ENCODE measurements around the gene AXIN1. TPM values are rescaled to one million over a fixed set of nuclear protein-coding genes. Genes with fewer than 3 reads are reported as not detected.

The AXIN1 gene, protein sequence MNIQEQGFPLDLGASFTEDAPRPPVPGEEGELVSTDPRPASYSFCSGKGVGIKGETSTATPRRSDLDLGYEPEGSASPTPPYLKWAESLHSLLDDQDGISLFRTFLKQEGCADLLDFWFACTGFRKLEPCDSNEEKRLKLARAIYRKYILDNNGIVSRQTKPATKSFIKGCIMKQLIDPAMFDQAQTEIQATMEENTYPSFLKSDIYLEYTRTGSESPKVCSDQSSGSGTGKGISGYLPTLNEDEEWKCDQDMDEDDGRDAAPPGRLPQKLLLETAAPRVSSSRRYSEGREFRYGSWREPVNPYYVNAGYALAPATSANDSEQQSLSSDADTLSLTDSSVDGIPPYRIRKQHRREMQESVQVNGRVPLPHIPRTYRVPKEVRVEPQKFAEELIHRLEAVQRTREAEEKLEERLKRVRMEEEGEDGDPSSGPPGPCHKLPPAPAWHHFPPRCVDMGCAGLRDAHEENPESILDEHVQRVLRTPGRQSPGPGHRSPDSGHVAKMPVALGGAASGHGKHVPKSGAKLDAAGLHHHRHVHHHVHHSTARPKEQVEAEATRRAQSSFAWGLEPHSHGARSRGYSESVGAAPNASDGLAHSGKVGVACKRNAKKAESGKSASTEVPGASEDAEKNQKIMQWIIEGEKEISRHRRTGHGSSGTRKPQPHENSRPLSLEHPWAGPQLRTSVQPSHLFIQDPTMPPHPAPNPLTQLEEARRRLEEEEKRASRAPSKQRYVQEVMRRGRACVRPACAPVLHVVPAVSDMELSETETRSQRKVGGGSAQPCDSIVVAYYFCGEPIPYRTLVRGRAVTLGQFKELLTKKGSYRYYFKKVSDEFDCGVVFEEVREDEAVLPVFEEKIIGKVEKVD
- 14.8 TPM for total RNA-seq

DNA sequence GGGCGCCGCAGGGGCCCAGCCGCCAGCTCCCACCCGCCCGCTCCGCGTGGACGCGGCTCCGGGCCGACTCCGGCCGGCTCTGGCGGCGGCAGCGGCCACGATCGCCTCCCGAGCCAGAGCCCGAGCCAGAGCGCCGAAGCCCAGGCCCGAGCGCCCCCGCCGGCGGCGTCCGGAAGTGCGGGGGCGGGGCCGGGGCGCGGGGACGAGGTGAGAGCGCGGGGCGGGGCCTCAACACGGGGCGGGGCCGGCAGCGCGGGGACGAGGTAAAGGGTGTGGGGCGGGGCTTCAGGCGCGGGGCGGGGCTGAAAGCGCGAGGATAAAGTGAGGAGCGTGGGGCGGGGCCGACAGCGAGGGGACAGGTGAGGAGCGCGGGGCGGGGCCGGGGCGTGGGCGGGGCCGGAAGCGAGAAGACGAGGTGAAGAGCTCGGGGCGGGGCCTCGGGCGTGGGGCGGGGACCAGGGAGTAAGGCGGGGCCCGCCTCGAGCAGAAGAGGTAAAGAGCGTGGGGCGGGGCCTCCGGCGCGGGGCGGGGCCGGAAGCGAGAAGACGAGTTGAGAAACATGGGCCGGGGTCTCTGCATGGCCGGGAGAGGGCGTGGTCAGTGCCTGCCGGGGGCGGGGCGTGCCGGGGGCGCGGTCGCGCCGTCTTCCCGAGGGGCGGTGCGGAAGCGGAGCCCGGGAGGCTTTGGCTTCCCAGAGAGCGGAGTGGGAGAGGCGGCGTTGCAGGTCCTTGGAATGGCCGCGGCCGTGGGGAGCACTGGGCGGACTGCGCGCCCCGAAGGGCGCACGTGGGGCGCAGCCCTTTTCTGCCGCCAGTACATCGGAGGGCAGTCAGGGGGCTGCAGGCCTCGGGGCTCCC, at the start of gene AXIN1:
Gene AXIN1 (minus strand): TSS at position 177 of the 857 bp plus-strand sequence. CDS start 5,698 bp downstream, outside the sequence.

DNA sequence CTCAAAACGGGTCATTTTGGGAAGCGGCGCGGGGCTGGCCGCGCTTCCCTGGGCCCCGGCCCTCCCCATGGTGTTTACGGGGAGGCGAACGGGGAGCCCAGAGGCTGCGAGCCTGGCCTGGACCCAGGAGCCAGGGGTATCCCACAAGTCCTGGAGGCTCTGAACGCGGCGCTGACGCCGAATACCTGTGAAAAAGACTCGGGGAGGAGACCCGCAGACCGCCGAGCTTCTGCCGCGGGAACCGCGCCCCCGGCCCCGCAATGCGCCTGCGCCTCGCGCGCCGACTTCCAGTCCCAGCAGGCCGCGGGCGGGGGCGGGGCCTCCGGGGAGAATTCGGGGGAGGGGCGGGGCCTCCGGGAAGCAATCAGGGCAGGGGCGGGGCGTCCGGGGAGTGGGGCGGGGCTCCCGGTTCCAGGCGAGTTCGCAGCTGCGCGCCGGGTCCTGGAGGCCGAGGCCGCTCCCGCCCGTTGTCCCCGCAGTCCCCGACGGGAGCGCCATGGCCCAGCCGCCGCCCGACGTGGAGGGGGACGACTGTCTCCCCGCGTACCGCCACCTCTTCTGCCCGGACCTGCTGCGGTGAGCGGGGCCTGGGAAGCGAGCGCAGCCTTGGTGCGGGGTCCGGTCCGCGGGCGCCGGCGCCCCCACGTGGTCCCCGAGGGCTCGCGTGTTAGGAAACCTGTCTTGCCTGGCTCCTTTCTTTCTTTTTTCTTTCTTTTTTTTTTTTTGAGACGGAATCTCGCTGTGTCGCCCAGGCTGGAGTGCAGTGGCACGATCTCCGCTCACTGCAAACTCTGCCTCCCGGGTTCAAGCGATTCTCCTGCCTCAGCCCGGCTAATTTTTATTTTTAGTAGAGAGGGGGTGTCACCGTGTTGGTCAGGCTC, 49.2 kb upstream of the AXIN1 start, which contains the start of gene DECR2:
Gene DECR2 (plus strand): TSS at position 418 of the 881 bp plus-strand sequence. CDS start 79 bp downstream, at position 497.

DNA sequence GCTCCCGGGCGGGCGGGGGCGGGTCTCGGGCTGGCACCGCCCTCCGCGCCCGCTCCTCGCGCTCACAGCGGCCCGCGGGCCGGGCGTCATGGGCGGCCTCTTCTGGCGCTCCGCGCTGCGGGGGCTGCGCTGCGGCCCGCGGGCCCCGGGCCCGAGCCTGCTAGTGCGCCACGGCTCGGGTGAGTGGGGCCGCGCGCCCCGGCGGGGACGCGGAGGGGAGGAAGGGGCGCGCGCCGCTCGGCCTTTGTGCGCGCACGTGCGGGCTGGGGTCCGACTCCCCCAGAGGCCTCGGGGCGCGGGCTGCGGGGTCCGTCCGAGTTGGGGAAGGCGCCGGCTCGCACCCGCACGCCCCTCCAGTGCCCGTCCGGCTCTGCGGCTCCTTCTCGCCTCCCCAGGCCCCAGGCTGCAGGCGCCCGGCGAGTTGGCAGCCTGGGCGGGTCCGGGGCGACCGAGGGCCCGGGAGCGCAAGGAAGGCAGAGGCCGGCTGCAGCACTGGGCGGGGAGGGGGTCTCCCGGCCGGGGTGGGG, 44.7 kb upstream of the AXIN1 start, which contains the start of gene NME4:
Gene NME4 (plus strand): TSS at position 65 of the 527 bp plus-strand sequence. CDS start 24 bp downstream, at position 89.

DNA sequence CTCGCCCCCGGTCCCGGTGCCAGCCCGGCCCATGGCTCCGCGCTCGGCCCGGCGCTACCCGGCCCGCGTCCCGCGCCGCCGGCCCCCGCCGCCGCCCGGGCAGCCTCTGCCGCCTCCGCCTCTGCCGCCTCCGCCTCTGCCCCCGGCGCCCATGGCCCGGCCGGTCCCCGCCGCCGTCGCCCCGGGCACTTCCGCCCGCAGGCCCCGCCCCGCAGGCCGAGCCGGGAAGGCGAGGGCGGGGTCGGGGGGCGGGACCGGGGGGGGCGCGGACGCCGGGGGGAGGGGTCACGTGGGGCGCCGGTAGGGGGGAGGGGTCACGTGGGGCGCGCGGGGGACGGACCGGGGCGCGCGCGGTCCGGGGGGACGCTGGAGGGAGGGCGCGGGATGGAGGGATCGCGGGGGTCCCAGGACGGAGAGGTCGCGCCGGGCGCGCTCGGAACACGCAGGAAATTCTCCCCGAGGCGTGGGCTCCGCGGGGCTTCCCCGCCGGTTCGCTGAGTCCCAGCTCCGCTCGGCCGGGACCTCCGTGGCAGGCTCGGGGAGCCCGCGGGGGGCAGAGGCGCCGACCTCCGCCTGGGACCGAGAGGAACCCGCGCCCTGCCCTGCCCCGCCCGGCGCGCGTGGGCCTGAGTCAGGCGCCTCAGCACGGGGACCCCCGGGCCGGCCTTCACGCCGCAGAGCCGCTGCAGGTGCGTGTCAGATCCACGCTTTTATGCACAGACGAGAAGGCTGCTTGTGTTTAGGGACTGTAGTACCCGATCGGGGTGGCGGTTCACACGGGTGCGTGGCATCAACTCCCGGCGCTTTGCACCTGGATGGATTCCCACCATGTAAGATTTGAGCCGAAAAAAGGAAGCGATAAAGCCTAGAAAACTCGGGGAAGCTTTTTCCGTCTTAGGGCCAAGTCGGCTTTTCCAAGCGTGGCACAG, 29.5 kb upstream of the AXIN1 start, which contains the start of gene PGAP6:
Gene PGAP6 (minus strand): TSS at position 190 of the 929 bp plus-strand sequence. CDS start 157 bp downstream, at position 33.

DNA sequence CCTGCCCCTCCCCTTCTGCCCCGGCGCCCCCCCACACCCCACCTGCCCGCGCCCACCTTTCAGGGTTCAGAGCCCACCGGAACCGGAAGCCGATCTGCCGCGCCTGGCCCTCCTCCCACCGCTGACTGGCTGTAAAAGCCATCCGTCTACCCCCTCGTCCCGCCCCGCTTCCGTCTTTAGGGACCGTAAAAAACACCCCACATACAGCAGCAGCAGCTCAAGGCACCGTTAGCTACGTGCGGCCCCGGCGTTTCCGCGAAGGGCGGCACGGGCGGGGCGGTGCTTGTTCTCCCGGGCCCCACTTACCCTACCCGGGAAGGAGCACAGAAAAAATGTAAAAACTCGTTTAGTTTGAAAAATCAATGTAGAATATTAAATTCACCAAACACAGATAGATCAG, 17.9 kb upstream of the AXIN1 start, which contains the start of gene MRPL28:
Gene MRPL28 (minus strand): TSS at position 96 of the 400 bp plus-strand sequence. CDS start 320 bp downstream, outside the sequence.

DNA sequence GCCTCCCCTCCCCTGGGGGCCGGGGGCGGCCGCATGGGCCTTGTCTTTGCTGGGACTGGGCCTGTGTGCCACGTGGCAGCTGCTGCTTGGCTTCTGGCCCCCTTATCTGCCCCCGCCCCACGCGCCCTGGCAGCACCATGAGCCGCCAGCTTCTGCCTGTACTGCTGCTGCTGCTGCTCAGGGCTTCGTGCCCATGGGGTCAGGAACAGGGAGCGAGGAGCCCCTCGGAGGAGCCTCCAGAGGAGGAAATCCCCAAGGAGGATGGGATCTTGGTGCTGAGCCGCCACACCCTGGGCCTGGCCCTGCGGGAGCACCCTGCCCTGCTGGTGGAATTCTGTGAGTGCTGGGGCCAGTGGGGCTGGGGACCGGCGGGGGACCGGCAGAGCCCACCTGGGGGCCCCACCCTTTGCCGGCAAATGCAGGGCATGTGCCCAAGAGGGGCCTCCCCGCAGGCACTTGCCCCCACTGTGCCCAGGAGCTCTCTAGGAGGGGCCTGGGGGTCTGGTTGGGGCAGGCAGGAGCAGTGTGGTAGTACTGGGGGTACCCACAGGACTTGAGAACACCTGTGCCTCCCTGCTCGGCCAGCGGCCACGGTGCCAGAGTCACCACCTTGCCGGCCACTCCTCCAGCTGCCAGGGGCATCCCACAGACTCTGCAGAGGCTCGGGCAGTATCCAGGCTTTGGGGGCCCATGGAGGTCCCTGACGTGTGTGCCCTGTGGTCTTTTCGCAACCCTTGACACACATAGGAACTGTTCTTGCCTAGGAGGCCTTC, 69.3 kb downstream of the AXIN1 start, which contains the start of gene PDIA2:
Gene PDIA2 (plus strand): TSS at position 132 of the 773 bp plus-strand sequence. CDS start 6 bp downstream, at position 138.

DNA sequence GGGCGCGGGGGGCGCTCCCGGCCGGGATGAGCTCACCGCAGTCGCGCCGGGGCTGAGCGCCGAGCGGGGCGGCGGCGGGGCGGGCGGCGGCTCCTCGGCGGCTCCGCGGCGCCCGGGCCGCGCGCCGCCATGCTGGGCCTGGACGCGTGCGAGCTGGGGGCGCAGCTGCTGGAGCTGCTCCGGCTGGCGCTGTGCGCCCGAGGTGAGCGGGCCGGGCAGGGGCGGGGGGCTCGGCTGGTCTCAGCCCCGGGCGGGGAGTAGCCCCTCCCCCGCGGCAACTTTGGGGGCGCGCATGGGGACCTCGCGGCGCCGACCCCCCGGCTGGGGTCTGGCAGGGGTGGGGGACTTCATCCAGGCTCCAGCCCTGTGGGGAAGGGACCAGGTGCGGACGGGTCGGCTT, 72.0 kb downstream of the AXIN1 start, which contains the start of gene ARHGDIG:
Gene ARHGDIG (plus strand): TSS at position 40 of the 400 bp plus-strand sequence. CDS start 90 bp downstream, at position 130.

DNA sequence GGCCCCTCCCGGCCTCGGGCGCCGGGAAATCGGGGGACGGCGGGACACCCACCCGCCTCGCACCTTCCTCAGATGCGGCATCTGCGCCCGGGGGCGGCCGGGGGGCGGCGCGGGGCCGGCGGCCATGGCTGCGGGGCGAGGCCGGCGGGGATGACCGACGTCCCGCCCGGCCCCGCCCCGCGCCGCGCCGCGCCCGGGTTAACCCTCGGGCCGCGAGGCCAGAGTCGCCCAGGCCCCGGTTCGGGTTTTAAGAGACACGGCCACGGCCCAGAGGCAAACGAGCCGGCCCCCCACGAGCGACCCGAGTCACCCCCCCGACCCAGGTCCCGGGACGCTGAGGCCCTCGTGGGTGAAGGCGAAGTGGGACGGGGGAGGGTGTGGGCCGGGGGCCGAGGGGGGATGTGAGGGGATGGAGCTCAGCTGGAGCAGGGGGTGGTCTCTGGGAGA, 76.7 kb downstream of the AXIN1 start, which contains the start of gene RGS11:
Gene RGS11 (minus strand): TSS at position 159 of the 447 bp plus-strand sequence. CDS start 33 bp downstream, at position 126.

Other genes with a start within 250 kb of the AXIN1 start
- gene NPRL3, start 214.1 kb downstream of the AXIN1 start, total RNA-seq, result 31.1 TPM
- 38.7 TPM for gene HBZ, start 200.1 kb downstream of the AXIN1 start, total RNA-seq
- gene HBM, start 186.7 kb downstream of the AXIN1 start, total RNA-seq, result 135 TPM
- gene HBA2, start 179.8 kb downstream of the AXIN1 start, total RNA-seq, result 14,996 TPM
- 5,051 TPM for gene HBA1, start 176.0 kb downstream of the AXIN1 start, total RNA-seq
- 6.5 TPM for gene HBQ1, start 172.3 kb downstream of the AXIN1 start, total RNA-seq
- gene LUC7L, start 123.3 kb downstream of the AXIN1 start, total RNA-seq, result 93.1 TPM
- gene FAM234A, start 117.9 kb downstream of the AXIN1 start, total RNA-seq, result 70.0 TPM
- gene RGS11, start 76.8 kb downstream of the AXIN1 start, total RNA-seq, result 4.9 TPM
- 1.6 TPM for gene ARHGDIG, start 72.1 kb downstream of the AXIN1 start, total RNA-seq
- 0.47 TPM for gene PDIA2, start 69.6 kb downstream of the AXIN1 start, total RNA-seq
- gene MRPL28, start 17.8 kb upstream of the AXIN1 start, total RNA-seq, result 45.5 TPM
- 54.2 TPM for gene PGAP6, start 29.3 kb upstream of the AXIN1 start, total RNA-seq
- 40.1 TPM for gene NME4, start 44.5 kb upstream of the AXIN1 start, total RNA-seq
- gene DECR2, start 49.2 kb upstream of the AXIN1 start, total RNA-seq, result 22.0 TPM
- 108 TPM for gene RAB11FIP3, start 72.9 kb upstream of the AXIN1 start, total RNA-seq
- gene CAPN15, start 175.0 kb upstream of the AXIN1 start, total RNA-seq, result 37.6 TPM
- gene PRR35, start 207.7 kb upstream of the AXIN1 start, total RNA-seq, result 9.4 TPM
- gene NHLRC4, start 214.3 kb upstream of the AXIN1 start, total RNA-seq, result 18.0 TPM
- gene PIGQ, start 217.2 kb upstream of the AXIN1 start, total RNA-seq, result 76.1 TPM
- gene RAB40C, start 237.3 kb upstream of the AXIN1 start, total RNA-seq, result 24.2 TPM

Data from metanephros (tissue), 1 donor.